Left renal pelvis (tissue), 4 donors: ENCODE measurements around the gene BPIFA2. TPM values are rescaled to one million over a fixed set of nuclear protein-coding genes. Genes with fewer than 3 reads are reported as not detected.
"Not testable (repeated sequence)": the region's sequence is repeated elsewhere in the genome, so short reads cannot be mapped to it uniquely, and the experiment has no call there.

Experiments used
- DNase-seq, 4 donors: peaks; one replicate each; pipeline ENCODE4 v3.0.0-alpha.2; 2013; ENCODE audit warnings: low read depth in 4 of 4, low spot score in 3 of 4
- polyA plus RNA-seq, 4 donors: library from polyadenylated mRNA; unstranded; fragments of 120-200 nt; gene quantifications; one replicate each; pipeline ENCODE4 v1.2.1, GENCODE V29; 2013; ENCODE audit not compliant: insufficient read length in 4 of 4

The BPIFA2 gene
- polyA plus RNA-seq: not detected

- no peak for DNase-seq
Measured at GRCh38 chr20:33167859-33168258, at the start of gene BPIFA2. Gene BPIFA2, plus strand, starts transcription at chr20:33168159. Its CDS starts 987 bp downstream, at chr20:33169146.

- no peak for DNase-seq
Measured at GRCh38 chr20:33119725-33120720, 47.9 kb upstream of the BPIFA2 start.

GRCh38 chr20:33120934-33121333, 47.0 kb upstream of the BPIFA2 start:
- DNase-seq: no peak

GRCh38 chr20:33122297-33122696, 45.7 kb upstream of the BPIFA2 start:
- DNase-seq: not testable (repeated sequence)

GRCh38 chr20:33124261-33124660, 43.7 kb upstream of the BPIFA2 start:
- no peak for DNase-seq

- no peak for DNase-seq
Measured at GRCh38 chr20:33124994-33125393, 43.0 kb upstream of the BPIFA2 start.

GRCh38 chr20:33125983-33126382, 42.0 kb upstream of the BPIFA2 start:
- DNase-seq: no peak

GRCh38 chr20:33127422-33128097, 40.4 kb upstream of the BPIFA2 start:
- no peak for DNase-seq

- no peak for DNase-seq
Measured at GRCh38 chr20:33130568-33131061, 37.3 kb upstream of the BPIFA2 start.

- DNase-seq: no peak
Measured at GRCh38 chr20:33131949-33132473, 35.9 kb upstream of the BPIFA2 start.

- no peak for DNase-seq
Measured at GRCh38 chr20:33132513-33133372, 35.2 kb upstream of the BPIFA2 start.

- no peak for DNase-seq
Measured at GRCh38 chr20:33133373-33133941, 34.5 kb upstream of the BPIFA2 start.

- DNase-seq: no peak
Measured at GRCh38 chr20:33137195-33137594, 30.8 kb upstream of the BPIFA2 start.

- no peak for DNase-seq
Measured at GRCh38 chr20:33139467-33139866, 28.5 kb upstream of the BPIFA2 start.

GRCh38 chr20:33145521-33145920, 22.4 kb upstream of the BPIFA2 start:
- DNase-seq: no peak

- DNase-seq: no peak
Measured at GRCh38 chr20:33147299-33147698, 20.7 kb upstream of the BPIFA2 start.

- no peak for DNase-seq
Measured at GRCh38 chr20:33148040-33148439, 19.9 kb upstream of the BPIFA2 start.

GRCh38 chr20:33154252-33154651, 13.7 kb upstream of the BPIFA2 start:
- no peak for DNase-seq

GRCh38 chr20:33158637-33159385, 9.1 kb upstream of the BPIFA2 start:
- DNase-seq: no peak
